MCF 10A (cell line): ENCODE results near the gene BTN3A1. TPM values are rescaled to one million over a fixed set of nuclear protein-coding genes. Genes with fewer than 3 reads are reported as not detected.

Experiments used
- BruUV-seq: library from RNA; stranded (reverse); fragments of 400-500 nt; replicated peaks from 2 replicates; lab custom pipeline; 2021; lab: Mats Ljungman, UMichigan
- CTCF ChIA-PET: fragments of 300-600 bp; sonication (Branson Sonifier 250); formaldehyde crosslinking; extraction: SDS; loops from one replicate; lab custom pipeline; 2021; ENCODE audit warnings: antibody characterized with exemption, inconsistent platforms; lab: Yijun Ruan, JAX
- POLR2A ChIA-PET: fragments of 300-600, 350-650 bp; sonication (Branson Sonifier 250); formaldehyde crosslinking; extraction: SDS; loops from one replicate; lab custom pipeline; 2020; ENCODE audit warnings: antibody characterized with exemption, inconsistent platforms; lab: Yijun Ruan, JAX
- DNase-seq: peaks from one replicate; pipeline ENCODE4 v3.0.0-alpha.2; 2018; ENCODE audit not compliant: unreplicated experiment
- H3K27ac Mint-ChIP-seq: one replicate; pipeline ENCODE4 v1.8.0; 2022; ENCODE audit warnings: mild to moderate bottlenecking, low read depth, mixed read lengths; ENCODE audit not compliant: unreplicated experiment
- H3K27me3 Mint-ChIP-seq: one replicate; pipeline ENCODE4 v1.8.0; 2022; ENCODE audit warnings: mixed read lengths; ENCODE audit not compliant: insufficient read depth, unreplicated experiment
- H3K36me3 Mint-ChIP-seq: one replicate; pipeline ENCODE4 v1.8.0; 2022; ENCODE audit warnings: mild to moderate bottlenecking, moderate library complexity, mixed read lengths; ENCODE audit not compliant: insufficient read depth, unreplicated experiment
- H3K4me1 Mint-ChIP-seq: one replicate; pipeline ENCODE4 v1.8.0; 2022; ENCODE audit warnings: mixed read lengths; ENCODE audit not compliant: insufficient read depth, unreplicated experiment
- H3K4me3 Mint-ChIP-seq: one replicate; pipeline ENCODE4 v1.8.0; 2022; ENCODE audit warnings: mild to moderate bottlenecking, moderate library complexity, mixed read lengths; ENCODE audit not compliant: unreplicated experiment
- H3K9me3 Mint-ChIP-seq: one replicate; pipeline ENCODE4 v1.8.0; 2022; ENCODE audit warnings: mixed read lengths; ENCODE audit not compliant: unreplicated experiment
- intact Hi-C: fragments of 100-400 bp; cut with micrococcal nuclease; formaldehyde crosslinking; loops from 2 replicates; pipeline ENCODE4 v1.14.1; 2022
- total RNA-seq: library from RNA; stranded (reverse); gene quantifications from 2 replicates; pipeline ENCODE4 v1.2.3, GENCODE V29; 2022
- TF ChIP-seq, protein P1 (sequence below): fragments of 200-600 bp; IDR thresholded peaks from one replicate; pipeline ENCODE4 v1.8.0; 2022; ENCODE audit warnings: antibody characterized with exemption, mild to moderate bottlenecking; ENCODE audit not compliant: unreplicated experiment

Gene BTN3A1
- total RNA-seq, 1 experiment from 2014 or later: 8.0 TPM

DNA sequence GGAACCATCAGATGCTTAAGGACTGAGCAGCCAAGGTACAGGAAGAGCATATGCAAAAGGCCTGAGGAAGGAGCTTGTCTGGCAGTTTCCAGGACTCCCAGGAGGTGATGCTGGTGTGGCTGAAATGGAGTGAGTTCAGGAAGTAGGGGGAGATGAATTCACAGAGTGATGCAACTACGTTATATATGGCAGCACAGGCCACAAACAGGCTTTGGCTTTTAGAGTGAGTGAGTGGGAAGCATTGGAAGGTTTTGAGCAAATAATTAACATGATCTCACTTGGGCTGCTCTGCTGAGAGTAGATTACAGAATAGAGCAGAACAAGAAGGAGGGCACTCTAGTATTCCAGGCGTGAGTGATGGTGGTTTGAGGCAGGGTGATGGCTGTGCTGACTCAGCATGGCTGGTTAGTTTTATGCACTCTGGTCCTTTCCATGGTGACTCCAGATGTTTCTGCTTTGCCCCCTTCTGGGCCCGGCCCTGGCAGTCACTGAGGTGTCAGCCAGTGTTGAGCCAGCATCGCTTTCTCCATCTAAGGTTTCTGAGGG lies 12.7 kb upstream of the BTN3A1 start:
- intact Hi-C loops: no loop called here
- no peaks in the 10 kb centered on the region for H3K9me3 Mint-ChIP-seq
- CTCF ChIA-PET: interaction anchor here (0.9 kb wide), 1 partner anchor 60 kb away, joined by 3 read pairs; no protein-coding TSS in a partner anchor

DNA sequence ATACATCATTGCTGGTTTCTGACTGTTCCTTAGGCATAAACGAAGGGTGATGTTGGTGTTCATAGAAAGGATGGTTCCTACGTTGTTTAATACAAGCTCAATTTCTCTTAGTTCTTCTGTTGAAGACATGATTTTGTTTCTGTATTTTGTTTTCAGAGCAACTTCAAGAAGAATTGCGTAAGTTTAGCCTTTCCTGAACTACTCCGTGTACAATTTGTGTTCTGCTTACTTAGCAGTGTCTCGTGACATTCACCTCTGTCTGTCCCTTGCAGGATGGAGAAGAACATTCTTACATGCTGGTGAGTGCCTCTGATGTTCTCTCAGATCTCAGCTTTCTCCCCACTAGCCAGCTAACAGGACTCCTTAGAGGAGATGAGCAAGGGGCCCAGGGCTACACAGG lies 11.5 kb upstream of the BTN3A1 start:
- no peaks in the 10 kb centered on the region for H3K36me3 Mint-ChIP-seq
- ChIA-PET CTCF (interaction anchor here (0.9 kb wide), 1 partner anchor 59 kb away, joined by 3 read pairs; no protein-coding TSS in a partner anchor), POLR2A (no interaction called here)
- intact Hi-C loops: no loop called here
- no TSS peak for BruUV-seq
- H3K9me3 Mint-ChIP-seq: no peaks in the 10 kb centered on the region
- H3K27me3 Mint-ChIP-seq: no peaks in the 10 kb centered on the region
- peaks cover 8% of the 10 kb centered on the region for H3K4me1 Mint-ChIP-seq
- no peak overlapping the region for H3K27ac Mint-ChIP-seq
- H3K4me3 Mint-ChIP-seq: no peak overlapping the region
- TF ChIP-seq, protein P1, sequence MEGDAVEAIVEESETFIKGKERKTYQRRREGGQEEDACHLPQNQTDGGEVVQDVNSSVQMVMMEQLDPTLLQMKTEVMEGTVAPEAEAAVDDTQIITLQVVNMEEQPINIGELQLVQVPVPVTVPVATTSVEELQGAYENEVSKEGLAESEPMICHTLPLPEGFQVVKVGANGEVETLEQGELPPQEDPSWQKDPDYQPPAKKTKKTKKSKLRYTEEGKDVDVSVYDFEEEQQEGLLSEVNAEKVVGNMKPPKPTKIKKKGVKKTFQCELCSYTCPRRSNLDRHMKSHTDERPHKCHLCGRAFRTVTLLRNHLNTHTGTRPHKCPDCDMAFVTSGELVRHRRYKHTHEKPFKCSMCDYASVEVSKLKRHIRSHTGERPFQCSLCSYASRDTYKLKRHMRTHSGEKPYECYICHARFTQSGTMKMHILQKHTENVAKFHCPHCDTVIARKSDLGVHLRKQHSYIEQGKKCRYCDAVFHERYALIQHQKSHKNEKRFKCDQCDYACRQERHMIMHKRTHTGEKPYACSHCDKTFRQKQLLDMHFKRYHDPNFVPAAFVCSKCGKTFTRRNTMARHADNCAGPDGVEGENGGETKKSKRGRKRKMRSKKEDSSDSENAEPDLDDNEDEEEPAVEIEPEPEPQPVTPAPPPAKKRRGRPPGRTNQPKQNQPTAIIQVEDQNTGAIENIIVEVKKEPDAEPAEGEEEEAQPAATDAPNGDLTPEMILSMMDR: no peak
- DNase-seq: no peak

More for the DNA sequence above, 12.7 kb upstream of the BTN3A1 start:
- H3K36me3 Mint-ChIP-seq: peaks cover 4% of the 10 kb centered on the region
- POLR2A ChIA-PET: no interaction called here
- peaks cover 8% of the 10 kb centered on the region for H3K4me1 Mint-ChIP-seq
- no peaks in the 10 kb centered on the region for H3K27me3 Mint-ChIP-seq
- DNase-seq: peak; percentile 22
- TF ChIP-seq, protein P1: no peak
- no peak overlapping the region for H3K4me3 Mint-ChIP-seq
- BruUV-seq: no TSS peak
- no peak overlapping the region for H3K27ac Mint-ChIP-seq

DNA sequence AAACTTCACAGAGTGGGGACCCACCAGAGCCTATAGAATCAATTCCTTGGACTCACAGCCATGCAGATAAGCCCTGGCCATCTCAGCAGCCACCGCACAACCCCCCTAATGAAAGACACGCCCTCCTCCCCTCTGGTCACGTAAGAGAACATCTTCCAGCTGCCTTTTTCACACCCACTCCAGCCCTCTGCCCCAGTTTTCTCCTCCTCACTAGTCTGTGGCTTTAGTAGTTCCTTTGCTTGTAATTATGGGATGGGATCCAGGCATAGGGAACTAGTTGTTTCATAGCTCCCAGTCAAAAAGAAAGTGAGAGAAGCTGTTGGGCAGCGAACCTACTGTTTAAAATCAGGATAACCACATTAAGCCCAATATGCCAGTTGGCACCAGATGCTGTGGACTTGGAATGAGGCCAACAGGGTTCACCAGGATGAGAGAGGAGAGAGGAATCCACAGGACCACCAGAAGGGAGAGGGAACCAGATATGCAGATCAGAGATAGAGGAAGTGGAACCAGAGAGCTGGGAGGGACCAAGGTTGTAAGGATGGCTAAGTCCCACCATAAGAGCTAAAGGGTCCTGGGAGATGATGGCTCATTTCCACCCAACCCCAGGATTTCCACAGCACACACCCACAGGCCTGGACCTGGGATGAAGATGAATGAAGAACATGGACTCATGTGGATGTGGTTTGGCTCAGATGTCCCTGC lies 9.0 kb upstream of the BTN3A1 start:
- TF ChIP-seq, protein P1: no peak
- no peaks in the 10 kb centered on the region for H3K9me3 Mint-ChIP-seq
- no TSS peak for BruUV-seq
- DNase-seq: no peak
- H3K27ac Mint-ChIP-seq: peak overlapping the region; percentile 9
- no peaks in the 10 kb centered on the region for H3K27me3 Mint-ChIP-seq
- ChIA-PET POLR2A (interaction anchor here (0.6 to 1.7 kb wide), 8 partner anchors 10 to 144 kb away, joined by 3 to 9 read pairs (median 4); partner anchors contain the start of gene BTN2A2), CTCF (interaction anchor here (0.6 kb wide), 2 partner anchors 143 to 215 kb away, joined by 3 read pairs; no protein-coding TSS in a partner anchor)
- intact Hi-C loops: no loop called here
- no peak overlapping the region for H3K4me3 Mint-ChIP-seq
- H3K36me3 Mint-ChIP-seq: no peaks in the 10 kb centered on the region
- peaks cover 8% of the 10 kb centered on the region for H3K4me1 Mint-ChIP-seq

DNA sequence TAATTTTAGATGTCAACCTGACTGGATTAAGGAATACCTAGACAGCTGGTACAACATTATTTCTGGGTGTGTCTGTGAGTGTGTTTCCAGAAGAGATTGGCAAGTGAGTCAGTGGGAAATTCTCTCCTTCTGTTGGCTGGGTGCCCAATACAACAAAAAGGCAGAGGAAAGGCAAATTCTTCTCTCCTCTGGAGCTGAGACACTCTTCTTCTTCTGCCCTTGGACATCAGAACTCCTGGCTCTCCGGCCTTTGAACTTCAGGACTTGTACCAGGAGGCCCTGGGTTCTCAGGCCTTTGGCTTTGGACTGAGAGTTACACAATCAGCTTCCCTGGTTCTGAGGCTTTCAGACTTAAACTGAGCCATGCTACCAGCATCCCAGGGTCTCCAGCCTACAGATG lies 7.8 kb upstream of the BTN3A1 start:
- intact Hi-C loops: loop anchor here (1.0 kb wide), 1 partner anchor 27 kb away; no protein-coding TSS in a partner anchor
- Mint-ChIP-seq H3K36me3 (no peaks in the 10 kb centered on the region), H3K4me3 (no peak overlapping the region), H3K27me3 (no peaks in the 10 kb centered on the region), H3K27ac (no peak overlapping the region), H3K9me3 (no peaks in the 10 kb centered on the region), H3K4me1 (peaks cover 8% of the 10 kb centered on the region)
- ChIA-PET POLR2A (interaction anchor here (0.6 to 1.7 kb wide), 11 partner anchors 11 to 1360 kb away, joined by 3 to 9 read pairs (median 3); partner anchors contain the start of gene BTN2A2), CTCF (interaction anchor here (0.6 kb wide), 1 partner anchor 144 kb away, joined by 3 read pairs; a partner anchor contains a TSS)
- peak; percentile 94 for DNase-seq
- TF ChIP-seq, protein P1: no peak
- no TSS peak for BruUV-seq
